Panc1 (cell line): Measurements from ENCODE around the gene PLEKHG4. TPM values are rescaled to one million over a fixed set of nuclear protein-coding genes. Genes with fewer than 3 reads are reported as not detected.

Experiments used
- ATAC-seq: fragments of 200-7000 bp; cut with Tn5 transposase; 2 replicates; pipeline ENCODE4 v1.9.1; 2020; ENCODE audit warnings: mild to moderate bottlenecking, moderate library complexity
- BruUV-seq: library from RNA; stranded (reverse); fragments of 400-500 nt; replicated peaks from 2 replicates; lab custom pipeline; 2021; lab: Mats Ljungman, UMichigan
- CTCF ChIA-PET: fragments of 300-600 bp; sonication (Branson Sonifier 250); formaldehyde crosslinking; loops from one replicate; lab custom pipeline; 2022; ENCODE audit warnings: antibody characterized with exemption; lab: Charles Lee
- POLR2A ChIA-PET: fragments of 300-600 bp; sonication (Branson Sonifier 250); formaldehyde crosslinking; loops from one replicate; lab custom pipeline; 2022; ENCODE audit warnings: antibody characterized with exemption; lab: Charles Lee
- DNase-seq: peaks from one replicate; pipeline ENCODE4 v3.0.0-alpha.2; 2010; ENCODE audit warnings: low read depth, low spot score
- H3K27ac ChIP-seq: 2 replicates; pipeline ENCODE4 v1.5.1; 2011; ENCODE audit warnings: mild to moderate bottlenecking, low read length, inconsistent platforms
- H3K27me3 ChIP-seq: fragments of 200-500 bp; sonication (Bioruptor generic); 2 replicates; pipeline ENCODE4 v1.6.0; 2014; ENCODE audit warnings: low read length, inconsistent platforms; ENCODE audit not compliant: control insufficient read depth, insufficient read depth
- H3K36me3 ChIP-seq: fragments of 200-500 bp; sonication (Bioruptor generic); 2 replicates; pipeline ENCODE4 v1.5.1; 2014; ENCODE audit warnings: inconsistent platforms, mild to moderate bottlenecking, low read length, moderate library complexity; ENCODE audit not compliant: control insufficient read depth, insufficient read depth
- H3K4me1 ChIP-seq: 2 replicates; pipeline ENCODE4 v1.5.1; 2011; ENCODE audit warnings: inconsistent platforms, mild to moderate bottlenecking, low read length, moderate library complexity; ENCODE audit not compliant: control insufficient read depth, insufficient read depth
- H3K4me3 ChIP-seq, 2 experiments: 2 replicates each; pipeline ENCODE4 v1.5.1; 2011 to 2012; ENCODE audit warnings: low read depth in 2 of 2, low read length in 2 of 2, mild to moderate bottlenecking in 2 of 2, inconsistent platforms in 1 of 2, moderate library complexity in 1 of 2
- H3K9me3 ChIP-seq: fragments of 200-500 bp; sonication (Bioruptor generic); 2 replicates; pipeline ENCODE4 v1.5.1; 2014; ENCODE audit warnings: low read depth, mild to moderate bottlenecking, inconsistent platforms, low read length, moderate library complexity; ENCODE audit not compliant: control insufficient read depth, insufficient read depth
- POLR2AphosphoS5 ChIP-seq: IDR thresholded peaks from 2 replicates; pipeline ENCODE4 v1.6.1; 2012; ENCODE audit warnings: mild to moderate bottlenecking, low read depth, low read length, moderate library complexity
- SIN3A ChIP-seq: IDR thresholded peaks from 2 replicates; pipeline ENCODE4 v1.6.1; 2012; ENCODE audit warnings: low read depth, mild to moderate bottlenecking, low read length, moderate library complexity, borderline replicate concordance; ENCODE audit not compliant: insufficient read depth
- TCF7L2 ChIP-seq: IDR thresholded peaks from 2 replicates; pipeline ENCODE4 v1.6.1; 2011; ENCODE audit warnings: mild to moderate bottlenecking, low read depth, low read length, inconsistent platforms
- in situ Hi-C: cut with HindIII; loops from 2 replicates; pipeline ENCODE4 v1.10.0; 2016; ENCODE audit warnings: low sequenced_read_pairs, low pct_unique_long_range_greater_than_20kb
- intact Hi-C: fragments of 100-400 bp; cut with micrococcal nuclease; formaldehyde crosslinking; loops from one replicate; pipeline ENCODE4 v1.10.0; 2022; ENCODE audit not compliant: unreplicated experiment
- total RNA-seq: library from RNA; stranded (reverse); gene quantifications from one replicate; pipeline ENCODE4 v1.2.1, GENCODE V29; 2021; ENCODE audit not compliant: unreplicated experiment
- TF ChIP-seq, protein P1 (sequence below), 2 experiments: IDR thresholded peaks; 2 replicates each; pipeline ENCODE4 v1.6.1; 2011 to 2012; ENCODE audit warnings: low read depth in 2 of 2, control low read depth in 1 of 2, low read length in 1 of 2, mild to moderate bottlenecking in 1 of 2, moderate library complexity in 1 of 2; ENCODE audit not compliant: insufficient read depth in 1 of 2
- TF ChIP-seq, protein P2 (sequence below): fragments of 450-650 bp; IDR thresholded peaks from 2 replicates; pipeline ENCODE4 v1.5.1; 2017; ENCODE audit warnings: mild to moderate bottlenecking

Gene PLEKHG4
- total RNA-seq, 1 experiment from 2014 or later, result 6.7 TPM

DNA sequence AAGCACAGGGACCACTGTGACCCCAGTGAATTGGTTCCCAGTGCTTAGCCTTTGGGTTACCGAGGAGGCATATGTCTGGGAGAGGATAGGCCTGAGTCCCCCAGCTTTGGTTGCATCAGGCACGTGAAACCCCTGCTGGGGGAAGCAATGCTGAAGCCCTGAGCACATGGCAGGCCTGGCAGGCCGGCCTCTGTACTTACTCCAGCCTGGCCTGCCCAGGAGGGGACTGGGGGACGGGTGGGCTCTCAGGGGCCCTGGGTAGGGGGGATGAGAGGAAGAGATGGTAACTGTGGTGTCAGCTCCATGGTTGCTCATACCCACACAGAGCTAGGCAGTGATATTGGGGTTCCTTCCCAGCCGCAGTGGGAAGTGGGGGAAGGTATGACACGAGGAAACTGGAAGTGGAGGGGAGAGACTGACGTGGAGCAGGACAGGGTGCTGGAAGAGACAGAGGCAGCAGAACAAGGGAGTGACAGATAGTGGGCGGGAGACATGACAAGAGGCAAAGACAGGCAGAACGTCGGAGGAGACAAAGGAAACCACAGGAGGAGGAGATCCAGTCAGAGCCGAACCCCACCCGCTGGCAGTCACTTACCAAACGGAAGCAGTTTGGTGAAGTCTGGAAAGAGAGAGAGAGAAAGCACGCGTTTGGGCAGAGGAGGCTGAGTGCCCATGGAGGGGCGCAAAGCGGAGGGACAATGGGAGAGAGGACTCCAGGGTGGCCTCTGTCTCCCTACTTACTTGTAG, 43.3 kb upstream of the PLEKHG4 start:
- H3K9me3 ChIP-seq, result no peaks in the 10 kb centered on the region
- intact Hi-C loops, result no loop called here
- BruUV-seq, result no TSS peak
- TF ChIP-seq, protein P1, sequence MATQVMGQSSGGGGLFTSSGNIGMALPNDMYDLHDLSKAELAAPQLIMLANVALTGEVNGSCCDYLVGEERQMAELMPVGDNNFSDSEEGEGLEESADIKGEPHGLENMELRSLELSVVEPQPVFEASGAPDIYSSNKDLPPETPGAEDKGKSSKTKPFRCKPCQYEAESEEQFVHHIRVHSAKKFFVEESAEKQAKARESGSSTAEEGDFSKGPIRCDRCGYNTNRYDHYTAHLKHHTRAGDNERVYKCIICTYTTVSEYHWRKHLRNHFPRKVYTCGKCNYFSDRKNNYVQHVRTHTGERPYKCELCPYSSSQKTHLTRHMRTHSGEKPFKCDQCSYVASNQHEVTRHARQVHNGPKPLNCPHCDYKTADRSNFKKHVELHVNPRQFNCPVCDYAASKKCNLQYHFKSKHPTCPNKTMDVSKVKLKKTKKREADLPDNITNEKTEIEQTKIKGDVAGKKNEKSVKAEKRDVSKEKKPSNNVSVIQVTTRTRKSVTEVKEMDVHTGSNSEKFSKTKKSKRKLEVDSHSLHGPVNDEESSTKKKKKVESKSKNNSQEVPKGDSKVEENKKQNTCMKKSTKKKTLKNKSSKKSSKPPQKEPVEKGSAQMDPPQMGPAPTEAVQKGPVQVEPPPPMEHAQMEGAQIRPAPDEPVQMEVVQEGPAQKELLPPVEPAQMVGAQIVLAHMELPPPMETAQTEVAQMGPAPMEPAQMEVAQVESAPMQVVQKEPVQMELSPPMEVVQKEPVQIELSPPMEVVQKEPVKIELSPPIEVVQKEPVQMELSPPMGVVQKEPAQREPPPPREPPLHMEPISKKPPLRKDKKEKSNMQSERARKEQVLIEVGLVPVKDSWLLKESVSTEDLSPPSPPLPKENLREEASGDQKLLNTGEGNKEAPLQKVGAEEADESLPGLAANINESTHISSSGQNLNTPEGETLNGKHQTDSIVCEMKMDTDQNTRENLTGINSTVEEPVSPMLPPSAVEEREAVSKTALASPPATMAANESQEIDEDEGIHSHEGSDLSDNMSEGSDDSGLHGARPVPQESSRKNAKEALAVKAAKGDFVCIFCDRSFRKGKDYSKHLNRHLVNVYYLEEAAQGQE (IDR thresholded peaks at IDR 0.05; ENCODE audit: insufficient read depth in 1 of 2, low read depth in 2 of 2, low read length in 1 of 2), result no peak
- TF ChIP-seq TCF7L2, result no peak
- no peak for ATAC-seq
- H3K27me3 ChIP-seq, result no peaks in the 10 kb centered on the region
- in situ Hi-C loops, result no loop called here
- no peaks in the 10 kb centered on the region for H3K36me3 ChIP-seq
- CTCF ChIA-PET, result no interaction called here
- no peak overlapping the region for H3K27ac ChIP-seq
- no peaks in the 10 kb centered on the region for H3K4me1 ChIP-seq
- H3K4me3 ChIP-seq, result no peak overlapping the region
- POLR2A ChIA-PET, result interaction anchor here (0.6 kb wide), 1 partner anchor 21 kb away, joined by 3 read pairs; no protein-coding TSS in a partner anchor
- DNase-seq, result no peak

DNA sequence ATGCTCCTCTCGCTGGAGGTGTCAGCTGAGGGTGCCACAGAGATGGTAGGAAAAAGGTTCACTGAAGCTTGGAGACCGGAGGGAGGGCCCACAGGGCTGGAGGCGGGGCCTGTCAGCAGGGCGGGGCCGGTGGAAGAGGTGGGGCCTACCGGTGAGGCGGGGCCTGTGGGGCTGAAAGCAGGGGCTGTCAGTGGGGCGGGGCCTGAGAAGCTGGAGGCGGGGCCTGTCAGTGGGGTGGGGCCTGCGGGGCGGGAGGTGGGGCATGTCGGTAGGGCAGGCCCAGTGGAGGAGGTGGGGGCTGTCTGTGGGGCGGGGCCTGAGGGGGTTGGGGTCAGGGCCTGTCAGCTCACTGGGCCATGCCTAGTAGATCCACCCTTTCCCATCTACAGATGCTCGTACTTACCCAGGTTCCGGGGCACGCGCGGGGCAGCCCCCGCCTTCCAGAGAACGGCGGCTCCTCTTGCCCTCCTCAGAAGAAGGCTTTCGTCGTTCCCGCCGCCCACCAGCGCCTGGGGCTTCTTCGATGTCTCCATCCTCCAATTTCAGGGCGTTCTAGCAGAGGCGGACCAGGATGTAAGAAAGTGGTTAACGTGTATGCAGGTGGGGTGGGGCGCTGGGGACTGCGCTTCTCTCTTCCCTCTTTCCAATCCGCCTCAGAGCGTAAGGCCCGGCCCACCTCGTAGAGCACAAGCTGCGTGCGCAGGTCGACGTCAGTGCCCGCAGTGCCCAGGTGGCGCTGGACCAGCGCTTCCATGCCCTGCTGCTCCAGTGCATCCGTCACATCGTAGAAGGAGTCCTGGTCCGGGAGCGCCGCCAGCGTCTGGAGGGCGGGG, 42.6 kb upstream of the PLEKHG4 start:
- no peak overlapping the region for H3K4me3 ChIP-seq
- TF ChIP-seq SIN3A, result no peak
- TF ChIP-seq, protein P2, sequence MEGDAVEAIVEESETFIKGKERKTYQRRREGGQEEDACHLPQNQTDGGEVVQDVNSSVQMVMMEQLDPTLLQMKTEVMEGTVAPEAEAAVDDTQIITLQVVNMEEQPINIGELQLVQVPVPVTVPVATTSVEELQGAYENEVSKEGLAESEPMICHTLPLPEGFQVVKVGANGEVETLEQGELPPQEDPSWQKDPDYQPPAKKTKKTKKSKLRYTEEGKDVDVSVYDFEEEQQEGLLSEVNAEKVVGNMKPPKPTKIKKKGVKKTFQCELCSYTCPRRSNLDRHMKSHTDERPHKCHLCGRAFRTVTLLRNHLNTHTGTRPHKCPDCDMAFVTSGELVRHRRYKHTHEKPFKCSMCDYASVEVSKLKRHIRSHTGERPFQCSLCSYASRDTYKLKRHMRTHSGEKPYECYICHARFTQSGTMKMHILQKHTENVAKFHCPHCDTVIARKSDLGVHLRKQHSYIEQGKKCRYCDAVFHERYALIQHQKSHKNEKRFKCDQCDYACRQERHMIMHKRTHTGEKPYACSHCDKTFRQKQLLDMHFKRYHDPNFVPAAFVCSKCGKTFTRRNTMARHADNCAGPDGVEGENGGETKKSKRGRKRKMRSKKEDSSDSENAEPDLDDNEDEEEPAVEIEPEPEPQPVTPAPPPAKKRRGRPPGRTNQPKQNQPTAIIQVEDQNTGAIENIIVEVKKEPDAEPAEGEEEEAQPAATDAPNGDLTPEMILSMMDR, result no peak
- no peak for TF ChIP-seq POLR2AphosphoS5
- TF ChIP-seq, protein P1 (IDR thresholded peaks at IDR 0.05; ENCODE audit: insufficient read depth in 1 of 2, low read depth in 2 of 2, low read length in 1 of 2), result no peak
- TF ChIP-seq TCF7L2, result no peak
- no peaks in the 10 kb centered on the region for H3K36me3 ChIP-seq
- ChIA-PET CTCF (no interaction called here), POLR2A (interaction anchor here (0.6 kb wide), 1 partner anchor 22 kb away, joined by 3 read pairs; no protein-coding TSS in a partner anchor)
- intact Hi-C loops, result no loop called here
- H3K4me1 ChIP-seq, result peaks cover 5% of the 10 kb centered on the region; the same call in 1 of the 2 replicates
- no peaks in the 10 kb centered on the region for H3K27me3 ChIP-seq
- in situ Hi-C loops, result no loop called here
- BruUV-seq, result no TSS peak
- peak; percentile 65 for ATAC-seq
- no peak for DNase-seq
- no peak overlapping the region for H3K27ac ChIP-seq
- H3K9me3 ChIP-seq, result no peaks in the 10 kb centered on the region
